Muscle layer of colon (tissue), 2 donors: ENCODE measurements around the gene CTSZ.
A peak's percentile ranks its signal among the peaks of the same experiment; 100 is the strongest.

Experiments used
- H3K27ac ChIP-seq: one replicate; pipeline ENCODE4 v1.7.0; 2013; ENCODE audit warnings: low read depth, mild to moderate bottlenecking, low read length, moderate library complexity
- H3K27me3 ChIP-seq, 2 donors: one replicate each; pipeline ENCODE4 v1.7.0; 2013; ENCODE audit warnings: low read length in 2 of 2, mild to moderate bottlenecking in 2 of 2; ENCODE audit not compliant: insufficient read depth in 2 of 2, control insufficient read depth in 1 of 2
- H3K36me3 ChIP-seq: one replicate; pipeline ENCODE4 v1.7.0; 2013; ENCODE audit warnings: mild to moderate bottlenecking, low read length; ENCODE audit not compliant: insufficient read depth
- H3K4me1 ChIP-seq: one replicate; pipeline ENCODE4 v1.7.0; 2013; ENCODE audit warnings: mild to moderate bottlenecking, low read length; ENCODE audit not compliant: insufficient read depth
- H3K4me3 ChIP-seq, 2 donors: one replicate each; pipeline ENCODE4 v1.7.0; 2013; ENCODE audit warnings: low read length in 2 of 2, low read depth in 1 of 2, mild to moderate bottlenecking in 1 of 2, moderate library complexity in 1 of 2
- H3K9ac ChIP-seq: one replicate; pipeline ENCODE4 v1.7.0; 2013; ENCODE audit warnings: low read length
- H3K9me3 ChIP-seq: one replicate; pipeline ENCODE4 v1.7.0; 2013; ENCODE audit warnings: mild to moderate bottlenecking, low read length
- donor health status: abdominal sarcoma.
- donor health status: Adenocarcinoma of cecum.

CTSZ gene

GRCh38 chr20:59006864-59007664 lies at the start of gene CTSZ:
TSS of gene CTSZ (minus strand) at chr20:59007254. CDS start at chr20:59007128, 126 bp downstream.
- Histone ChIP-seq H3K27ac (peak within 1 kb of the TSS; percentile 77), H3K27me3 (no peaks in the 10 kb centered on the region), H3K4me1 (peaks cover 27% of the 10 kb centered on the region), H3K4me3 (peak within 1 kb of the TSS; percentile 66 to 88), H3K36me3 (peaks cover 4% of the 10 kb centered on the region), H3K9ac (peak within 1 kb of the TSS; percentile 74), H3K9me3 (no peaks in the 10 kb centered on the region)

GRCh38 chr20:59055302-59055701 lies 48.2 kb upstream of the CTSZ start:
- no peak overlapping the region for H3K9ac ChIP-seq
- no peaks in the 10 kb centered on the region for H3K27me3 ChIP-seq
- H3K9me3 ChIP-seq: no peaks in the 10 kb centered on the region
- H3K4me1 ChIP-seq: no peaks in the 10 kb centered on the region
- H3K27ac ChIP-seq: no peak overlapping the region
- no peaks in the 10 kb centered on the region for H3K36me3 ChIP-seq
- no peak overlapping the region for H3K4me3 ChIP-seq

- Histone ChIP-seq H3K9ac (no peak overlapping the region), H3K4me1 (no peaks in the 10 kb centered on the region), H3K27ac (no peak overlapping the region), H3K4me3 (no peak overlapping the region), H3K9me3 (no peaks in the 10 kb centered on the region), H3K27me3 (no peaks in the 10 kb centered on the region), H3K36me3 (no peaks in the 10 kb centered on the region)
Observed at GRCh38 chr20:59051666-59052185, 44.7 kb upstream of the CTSZ start.

GRCh38 chr20:59050437-59050836 lies 43.4 kb upstream of the CTSZ start:
- Histone ChIP-seq H3K27me3 (no peaks in the 10 kb centered on the region), H3K36me3 (no peaks in the 10 kb centered on the region), H3K9me3 (no peaks in the 10 kb centered on the region), H3K4me1 (no peaks in the 10 kb centered on the region), H3K4me3 (no peak overlapping the region), H3K27ac (no peak overlapping the region), H3K9ac (no peak overlapping the region)

- Histone ChIP-seq H3K27ac (no peak overlapping the region), H3K27me3 (no peaks in the 10 kb centered on the region), H3K36me3 (no peaks in the 10 kb centered on the region), H3K9me3 (no peaks in the 10 kb centered on the region), H3K4me1 (no peaks in the 10 kb centered on the region), H3K4me3 (no peak overlapping the region), H3K9ac (no peak overlapping the region)
Observed at GRCh38 chr20:59048681-59049030, 41.6 kb upstream of the CTSZ start.

GRCh38 chr20:59047938-59048680 lies 41.1 kb upstream of the CTSZ start:
- H3K27me3 ChIP-seq: no peaks in the 10 kb centered on the region
- H3K9ac ChIP-seq: no peak overlapping the region
- no peaks in the 10 kb centered on the region for H3K9me3 ChIP-seq
- no peak overlapping the region for H3K27ac ChIP-seq
- no peaks in the 10 kb centered on the region for H3K36me3 ChIP-seq
- no peak overlapping the region for H3K4me3 ChIP-seq
- peaks cover 4% of the 10 kb centered on the region for H3K4me1 ChIP-seq

- Histone ChIP-seq H3K27me3 (no peaks in the 10 kb centered on the region), H3K9me3 (no peaks in the 10 kb centered on the region), H3K4me1 (peaks cover 7% of the 10 kb centered on the region), H3K36me3 (no peaks in the 10 kb centered on the region), H3K27ac (no peak overlapping the region), H3K9ac (no peak overlapping the region), H3K4me3 (no peak overlapping the region)
Observed at GRCh38 chr20:59046862-59047261, 39.8 kb upstream of the CTSZ start.

GRCh38 chr20:59044796-59045195 lies 37.7 kb upstream of the CTSZ start:
- no peak overlapping the region for H3K4me3 ChIP-seq
- H3K4me1 ChIP-seq: peaks cover 11% of the 10 kb centered on the region
- H3K27ac ChIP-seq: no peak overlapping the region
- no peaks in the 10 kb centered on the region for H3K36me3 ChIP-seq
- H3K9ac ChIP-seq: no peak overlapping the region
- no peaks in the 10 kb centered on the region for H3K27me3 ChIP-seq
- H3K9me3 ChIP-seq: no peaks in the 10 kb centered on the region

GRCh38 chr20:59044295-59044694 lies 37.2 kb upstream of the CTSZ start:
- no peaks in the 10 kb centered on the region for H3K27me3 ChIP-seq

GRCh38 chr20:59043698-59044097 lies 36.6 kb upstream of the CTSZ start:
- no peaks in the 10 kb centered on the region for H3K9me3 ChIP-seq
- H3K4me1 ChIP-seq: peaks cover 11% of the 10 kb centered on the region
- peak overlapping the region; percentile 22 for H3K27ac ChIP-seq
- no peak overlapping the region for H3K9ac ChIP-seq
- H3K27me3 ChIP-seq: no peaks in the 10 kb centered on the region
- H3K4me3 ChIP-seq: no peak overlapping the region
- H3K36me3 ChIP-seq: no peaks in the 10 kb centered on the region

More at GRCh38 chr20:59044295-59044694, 37.2 kb upstream of the CTSZ start:
- Histone ChIP-seq H3K4me1 (peaks cover 11% of the 10 kb centered on the region), H3K9me3 (no peaks in the 10 kb centered on the region), H3K4me3 (no peak overlapping the region), H3K36me3 (no peaks in the 10 kb centered on the region), H3K27ac (no peak overlapping the region), H3K9ac (no peak overlapping the region)

GRCh38 chr20:59042796-59043631 lies 36.0 kb upstream of the CTSZ start:
- Histone ChIP-seq H3K36me3 (peaks cover 4% of the 10 kb centered on the region), H3K27ac (peak overlapping the region; percentile 83), H3K9ac (no peak overlapping the region), H3K9me3 (no peaks in the 10 kb centered on the region), H3K4me1 (peaks cover 11% of the 10 kb centered on the region), H3K27me3 (no peaks in the 10 kb centered on the region), H3K4me3 (peak overlapping the region; percentile 69 to 88)
